ENCODE data around the gene DUSP1.

DNA sequence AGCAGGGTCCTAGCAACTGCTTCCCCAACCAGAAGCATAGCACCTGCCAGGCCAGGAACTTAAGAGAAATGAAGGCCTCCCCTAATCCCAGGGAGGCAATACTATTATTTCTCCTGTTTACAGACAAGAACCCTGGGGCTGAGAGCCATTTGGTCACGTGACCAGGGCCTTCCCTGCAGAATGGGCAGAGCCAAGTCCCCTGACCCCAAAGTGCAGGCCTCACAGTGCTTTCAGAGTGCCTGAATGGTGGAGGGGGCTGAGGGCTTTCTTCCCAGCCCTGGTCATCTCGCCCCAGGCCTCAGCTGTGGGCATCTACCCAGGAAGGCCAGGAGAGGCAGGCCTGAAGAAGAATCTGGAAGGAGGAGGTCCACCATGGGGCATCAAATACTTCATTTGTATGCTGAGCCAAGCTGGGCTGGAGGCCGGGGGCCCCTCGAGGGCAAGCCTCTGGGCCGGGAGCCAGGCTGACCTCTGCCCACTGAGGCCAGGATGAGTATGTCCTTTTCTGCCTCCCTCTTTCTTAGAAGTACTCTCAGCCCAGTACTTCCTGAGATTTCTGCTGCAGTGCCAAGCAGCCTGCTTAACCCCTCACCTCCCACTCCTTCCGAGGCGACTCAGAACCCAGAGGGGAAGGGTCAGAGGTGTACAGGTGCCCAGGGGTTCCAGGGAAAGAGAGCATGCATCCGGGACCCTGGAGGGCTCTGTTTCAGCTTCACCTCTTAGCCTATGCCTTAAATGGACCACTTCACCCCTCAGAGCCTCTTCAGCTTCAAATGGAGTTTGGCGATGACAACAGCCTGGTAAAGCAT lies 18.9 kb upstream of the DUSP1 start:
- no peak for TF ChIP-seq POLR2A (IDR thresholded peaks at IDR 0.05)
- TF ChIP-seq, protein P1, sequence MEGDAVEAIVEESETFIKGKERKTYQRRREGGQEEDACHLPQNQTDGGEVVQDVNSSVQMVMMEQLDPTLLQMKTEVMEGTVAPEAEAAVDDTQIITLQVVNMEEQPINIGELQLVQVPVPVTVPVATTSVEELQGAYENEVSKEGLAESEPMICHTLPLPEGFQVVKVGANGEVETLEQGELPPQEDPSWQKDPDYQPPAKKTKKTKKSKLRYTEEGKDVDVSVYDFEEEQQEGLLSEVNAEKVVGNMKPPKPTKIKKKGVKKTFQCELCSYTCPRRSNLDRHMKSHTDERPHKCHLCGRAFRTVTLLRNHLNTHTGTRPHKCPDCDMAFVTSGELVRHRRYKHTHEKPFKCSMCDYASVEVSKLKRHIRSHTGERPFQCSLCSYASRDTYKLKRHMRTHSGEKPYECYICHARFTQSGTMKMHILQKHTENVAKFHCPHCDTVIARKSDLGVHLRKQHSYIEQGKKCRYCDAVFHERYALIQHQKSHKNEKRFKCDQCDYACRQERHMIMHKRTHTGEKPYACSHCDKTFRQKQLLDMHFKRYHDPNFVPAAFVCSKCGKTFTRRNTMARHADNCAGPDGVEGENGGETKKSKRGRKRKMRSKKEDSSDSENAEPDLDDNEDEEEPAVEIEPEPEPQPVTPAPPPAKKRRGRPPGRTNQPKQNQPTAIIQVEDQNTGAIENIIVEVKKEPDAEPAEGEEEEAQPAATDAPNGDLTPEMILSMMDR (IDR thresholded peaks at IDR 0.05), result no peak
